K562 (cell line): Measurements from ENCODE around the gene TFB2M. TPM values are rescaled to one million over a fixed set of nuclear protein-coding genes. Genes with fewer than 3 reads are reported as not detected.

Source experiments
- ATAC-seq: fragments of 200-7000 bp; cut with Tn5 transposase; 3 replicates; pipeline ENCODE4 v1.9.1; 2020; ENCODE audit warnings: moderate library complexity
- BruUV-seq: library from RNA; stranded (reverse); fragments of 400-500 nt; replicated peaks from 2 replicates; lab custom pipeline; 2021; lab: Mats Ljungman, UMichigan
- CTCF ChIA-PET: fragments of 300-600 bp; formaldehyde crosslinking; extraction: SDS; loops from one replicate; lab custom pipeline; 2021; ENCODE audit warnings: low intra/inter-chr PET ratio; lab: Yijun Ruan, JAX
- POLR2A ChIA-PET: fragments of 300-600, 350-650 bp; sonication (Branson Sonifier 250); formaldehyde crosslinking; extraction: SDS; loops from one replicate; lab custom pipeline; 2021; ENCODE audit warnings: antibody characterized with exemption, inconsistent platforms; lab: Yijun Ruan, JAX
- DNase-seq, 4 experiments: peaks; one replicate each; pipeline versions ENCODE4 v3.0.0 to v3.0.0-alpha.2; 2011 to 2018; ENCODE audit warnings: low spot score in 3 of 4, mixed read lengths in 3 of 4; ENCODE audit errors: extremely low read depth in 1 of 4
- FAIRE-seq: peaks from 2 replicates; lab custom pipeline; 2011; peaks lifted over from hg19 to GRCh38; lab: Jason Lieb, UNC
- H2AFZ ChIP-seq: 2 replicates; pipeline ENCODE4 v1.6.0; 2011; ENCODE audit warnings: low read depth, low read length, control low read depth, inconsistent platforms
- H3K27ac ChIP-seq: fragments of 200-600 bp; 3 replicates; pipeline ENCODE4 v1.8.0; 2011; ENCODE audit warnings: low read depth, mild to moderate bottlenecking, control low read depth, inconsistent platforms, low read length, moderate library complexity, mixed read lengths; ENCODE audit errors: extremely low read depth
- H3K27me3 ChIP-seq, 2 experiments: fragments of 300-600 bp in 1 of 2; 2 replicates in 1 of 2; 3 replicates in 1 of 2; pipeline versions ENCODE4 v1.6.0 to v1.8.0; 2011; ENCODE audit warnings: inconsistent platforms in 2 of 2, low read length in 2 of 2, mild to moderate bottlenecking in 1 of 2, mixed read lengths in 1 of 2, moderate library complexity in 1 of 2; ENCODE audit not compliant: control insufficient read depth in 2 of 2, insufficient read depth in 2 of 2
- H3K36me3 ChIP-seq: fragments of 300-600 bp; 3 replicates; pipeline ENCODE4 v1.8.0; 2011; ENCODE audit warnings: mild to moderate bottlenecking, low read length, inconsistent platforms; ENCODE audit not compliant: control insufficient read depth, insufficient read depth
- H3K4me1 ChIP-seq, 2 experiments: fragments of 200-600 bp in 1 of 2; replicated peaks in 1 of 2; 2 replicates in 1 of 2; 3 replicates in 1 of 2; pipeline versions ENCODE4 v1.5.1 to v1.8.0; 2011; ENCODE audit warnings: inconsistent platforms in 2 of 2, low read length in 2 of 2, mild to moderate bottlenecking in 1 of 2, mixed read lengths in 1 of 2, moderate library complexity in 1 of 2; ENCODE audit not compliant: control insufficient read depth in 2 of 2, insufficient read depth in 2 of 2
- H3K4me2 ChIP-seq: 2 replicates; pipeline ENCODE4 v1.6.1; 2011; ENCODE audit warnings: low read length, control low read depth, inconsistent platforms, mixed read lengths; ENCODE audit not compliant: insufficient read depth
- H3K4me3 ChIP-seq: fragments of 200-600 bp; sonication (generic), shearing (Covaris generic); 2 replicates; pipeline ENCODE4 v1.5.1; 2016; ENCODE audit warnings: control low read depth, inconsistent platforms
- H3K79me2 ChIP-seq: fragments of 200-600 bp; 3 replicates; pipeline ENCODE4 v1.8.0; 2011; ENCODE audit warnings: low read length, inconsistent platforms; ENCODE audit not compliant: control insufficient read depth, insufficient read depth
- H3K9ac ChIP-seq, 2 experiments: 2 replicates each; pipeline versions ENCODE4 v1.6.0 to v1.6.1; 2011; ENCODE audit warnings: low read depth in 2 of 2, low read length in 2 of 2, control low read depth in 1 of 2, inconsistent platforms in 1 of 2, mild to moderate bottlenecking in 1 of 2, mixed read lengths in 1 of 2; ENCODE audit not compliant: insufficient read depth in 1 of 2
- H3K9me1 ChIP-seq: one replicate; pipeline ENCODE4 v1.6.0; 2011; ENCODE audit warnings: inconsistent platforms, mild to moderate bottlenecking, low read length, moderate library complexity; ENCODE audit not compliant: control insufficient read depth, insufficient read depth
- H3K9me3 ChIP-seq: replicated peaks from 2 replicates; pipeline ENCODE4 v1.5.1; 2011; ENCODE audit warnings: low read depth, low read length, inconsistent platforms; ENCODE audit not compliant: control insufficient read depth, insufficient read depth
- H4K20me1 ChIP-seq: replicated peaks from 2 replicates; pipeline ENCODE4 v1.6.1; 2011; ENCODE audit warnings: low read length, inconsistent platforms, mixed read lengths; ENCODE audit not compliant: control insufficient read depth, insufficient read depth
- BCOR ChIP-seq: fragments of 450-650 bp; IDR thresholded peaks from 2 replicates; pipeline ENCODE4 v1.6.1; 2016
- CBX8 ChIP-seq: fragments of 200-600 bp; sonication (generic); IDR thresholded peaks from 2 replicates; pipeline ENCODE4 v1.6.1; 2012; ENCODE audit warnings: borderline replicate concordance, mixed run types, low read depth, mild to moderate bottlenecking, moderate library complexity, mixed read lengths, low read length, control low read depth, inconsistent platforms; ENCODE audit not compliant: poor library complexity, severe bottlenecking; ENCODE audit errors: extremely low read depth
- DMBX1 ChIP-seq: fragments of 250-450 bp; sonication (Bioruptor Pico); IDR thresholded peaks from 2 replicates; pipeline ENCODE4 v1.8.0; 2022; ENCODE audit warnings: inconsistent platforms, mild to moderate bottlenecking, moderate library complexity, borderline replicate concordance
- ETS1 ChIP-seq: conservative IDR thresholded peaks from 2 replicates; pipeline ENCODE4 v1.6.1; 2011; ENCODE audit warnings: low read depth, mild to moderate bottlenecking, low read length; ENCODE audit not compliant: control insufficient read depth
- IRF9 ChIP-seq: fragments of 450-650 bp; IDR thresholded peaks from 2 replicates; pipeline ENCODE4 v1.6.1; 2016; ENCODE audit warnings: missing biosample characterization, missing genetic modification characterization
- MTA1 ChIP-seq: fragments of 450-650 bp; IDR thresholded peaks from 2 replicates; pipeline ENCODE4 v1.6.1; 2017; ENCODE audit warnings: borderline replicate concordance
- SIN3B ChIP-seq: fragments of 450-650 bp; IDR thresholded peaks from 2 replicates; pipeline ENCODE4 v1.6.1; 2017; ENCODE audit warnings: low read depth, mild to moderate bottlenecking, moderate library complexity
- TSC22D4 ChIP-seq: fragments of 450-650 bp; IDR thresholded peaks from 2 replicates; pipeline ENCODE4 v1.6.1; 2016; ENCODE audit warnings: missing genetic modification characterization, missing biosample characterization, control low read depth
- ZBTB34 ChIP-seq: fragments of 250-450 bp; sonication (Bioruptor Pico); IDR thresholded peaks from 2 replicates; pipeline ENCODE4 v1.8.0; 2021; ENCODE audit warnings: mild to moderate bottlenecking, moderate library complexity
- ZFP30 ChIP-seq: fragments of 250-450 bp; sonication (Bioruptor Pico); IDR thresholded peaks from 2 replicates; pipeline ENCODE4 v1.8.0; 2022; ENCODE audit warnings: moderate library complexity, mild to moderate bottlenecking, inconsistent platforms, borderline replicate concordance
- ZNF311 ChIP-seq: fragments of 250-450 bp; sonication (Bioruptor Pico); IDR thresholded peaks from 2 replicates; pipeline ENCODE4 v1.4.0; 2020; ENCODE audit warnings: mild to moderate bottlenecking, moderate library complexity
- ZNF717 ChIP-seq: fragments of 250-450 bp; sonication (Bioruptor Pico); IDR thresholded peaks from 2 replicates; pipeline ENCODE4 v1.5.0; 2021
- ZSCAN32 ChIP-seq: fragments of 450-650 bp; formaldehyde crosslinking; IDR thresholded peaks from 2 replicates; pipeline ENCODE4 v1.4.0; 2020; ENCODE audit warnings: mild to moderate bottlenecking, moderate library complexity
- WGBS: fragments of 100-300 bp; shearing (Covaris generic); methylation state at CpG from one replicate; pipeline ENCODE4 v1.1.6; 2016; ENCODE audit warnings: low coverage, mixed read lengths; ENCODE audit not compliant: insufficient coverage; ENCODE audit errors: missing lambda C conversion rate; 5-methylcytosine and 5-hydroxymethylcytosine counted together
- in situ Hi-C: fragments of 300-500 bp; cut with MboI; formaldehyde crosslinking; loops from 4 replicates; pipeline ENCODE4 v1.15.0; 2018; ENCODE audit warnings: inconsistent platforms, mixed read lengths
- intact Hi-C: fragments of 100-400 bp; cut with micrococcal nuclease; formaldehyde crosslinking; loops from 2 replicates; pipeline ENCODE4 v1.14.2; 2022
- polyA plus RNA-seq, 8 experiments: library from polyadenylated mRNA; depleted of rRNA in 4 of 8; stranded (reverse) in 5 of 8; unstranded in 3 of 8; fragments of >200 nt; fragmentation: Nextera tagmentation in 2 of 8; fragmentation: Illumina TruSeq in 1 of 8; extraction: Ambion mirVana in 2 of 8; extraction: Trizol in 1 of 8; gene quantifications; 2 replicates each; pipeline versions ENCODE4 v1.2.1 to v1.2.3, GENCODE V29; 2011 to 2014; ENCODE audit warnings: inconsistent platforms in 1 of 8, missing spikeins in 1 of 8
- total RNA-seq, 7 experiments: library from RNA; depleted of rRNA in 6 of 7; stranded (reverse); fragments of >200 nt in 6 of 7; fragmentation: Illumina TruSeq in 2 of 7; extraction: Trizol in 2 of 7; gene quantifications; 2 replicates each; pipeline versions ENCODE4 v1.2.1 to v1.2.3, GENCODE V29; 2011 to 2021; ENCODE audit warnings: low replicate concordance in 1 of 7

TFB2M gene
- total and polyA plus RNA-seq, 9 of the 15 experiments (the other 6 are each of a cell fraction or from before 2014, with no cell fraction given): 55.1 to 162 (median 70.6) TPM

DNA sequence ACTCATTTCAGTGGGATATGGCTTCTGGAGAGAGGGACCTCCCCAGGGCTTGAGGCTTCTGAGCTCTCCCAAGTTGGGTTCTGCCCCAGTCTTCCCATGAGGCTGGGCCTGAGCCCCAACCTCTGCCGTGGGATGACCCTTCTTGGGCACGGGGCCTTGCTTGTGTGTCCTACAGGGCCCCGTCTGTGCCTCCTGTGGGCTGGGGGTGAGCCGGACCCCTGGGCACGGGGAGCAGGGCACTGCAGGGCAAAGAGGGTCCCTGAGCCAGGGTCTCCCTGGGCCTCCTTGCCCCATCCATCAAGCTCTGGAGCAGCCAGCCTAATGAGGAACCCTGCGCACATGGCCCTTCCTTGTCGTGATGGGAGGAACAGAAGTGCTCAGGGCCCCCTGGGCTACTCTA is 53.8 kb downstream of the TFB2M start:
- POLR2A ChIA-PET: no interaction called here

More for the DNA sequence above, 53.8 kb downstream of the TFB2M start:
- ATAC-seq (no peak), FAIRE-seq (no peak)
- no peaks in the 10 kb centered on the region for H3K36me3 ChIP-seq
- intact Hi-C loops: no loop called here
- no peak overlapping the region for H3K9ac ChIP-seq
- no peaks in the 10 kb centered on the region for H3K79me2 ChIP-seq
- CTCF ChIA-PET: interaction anchor here (0.6 kb wide), 1 partner anchor 21 kb away, joined by 4 read pairs; no protein-coding TSS in a partner anchor
- H3K27me3 ChIP-seq: peaks cover 0 to 9% of the 10 kb centered on the region in 2 experiments; a peak in 1 of 5 replicates
- in situ Hi-C loops: no loop called here
- no TSS peak for BruUV-seq
- TF ChIP-seq ZNF311 (no peak), ETS1 (no peak), CBX8 (no peak), SIN3B (no peak), BCOR (no peak), ZSCAN32 (CRISPR knock-in tag) (no peak), DMBX1 (CRISPR knock-in tag) (no peak), TSC22D4 (tag) (no peak), IRF9 (tag) (no peak), ZBTB34 (CRISPR knock-in tag) (no peak), ZFP30 (CRISPR knock-in tag) (no peak), MTA1 (no peak), ZNF717 (CRISPR knock-in tag) (no peak)
- TF ChIP-seq, all 486 proteins: peak for 0
- H3K4me3 ChIP-seq: no peak overlapping the region
- H3K27ac ChIP-seq: no peak overlapping the region
- no peaks in the 10 kb centered on the region for H3K9me1 ChIP-seq
- H2AFZ ChIP-seq: no peak overlapping the region
- peaks cover 4 to 24% of the 10 kb centered on the region in 2 experiments; a peak in 3 of 5 replicates for H3K4me1 ChIP-seq
- no peak for DNase-seq
- peaks cover 26% of the 10 kb centered on the region for H3K9me3 ChIP-seq
- no peaks in the 10 kb centered on the region for H4K20me1 ChIP-seq
- H3K4me2 ChIP-seq: no peak overlapping the region
- 17% methylated on average over 7 of the region's 7 CpGs for WGBS
